LoVo (cell line): ENCODE measurements around the gene SRSF2.
A peak's percentile ranks its signal among the peaks of the same experiment; 100 is the strongest.
"Not testable (repeated sequence)": the region's sequence is repeated elsewhere in the genome, so short reads cannot be mapped to it uniquely, and the experiment has no call there.

Experiments
- DNase-seq: peaks from one replicate; pipeline ENCODE4 v3.0.0-alpha.2; 2016; ENCODE audit warnings: low spot score

Gene SRSF2

DNA sequence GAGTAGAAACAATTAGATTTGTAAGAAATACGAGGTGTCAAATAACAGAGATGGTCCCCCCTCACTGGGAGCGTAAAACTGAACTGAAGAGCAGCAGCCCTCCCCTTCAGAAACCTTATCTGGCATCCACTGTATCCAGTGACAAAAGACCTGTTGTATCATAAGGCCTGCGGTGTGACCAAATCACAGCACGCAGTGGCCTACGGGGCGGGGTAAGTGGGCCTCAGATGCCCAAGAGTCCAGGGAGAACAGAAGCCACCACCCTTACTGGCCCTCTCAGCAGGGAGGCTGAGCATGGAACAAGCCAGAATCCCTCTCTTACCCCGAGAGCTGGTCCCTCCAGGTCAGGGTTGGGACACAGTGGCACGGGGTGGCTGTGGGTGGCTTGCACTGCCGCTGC lies 16.2 kb downstream of the SRSF2 start:
- DNase-seq, result no peak

DNA sequence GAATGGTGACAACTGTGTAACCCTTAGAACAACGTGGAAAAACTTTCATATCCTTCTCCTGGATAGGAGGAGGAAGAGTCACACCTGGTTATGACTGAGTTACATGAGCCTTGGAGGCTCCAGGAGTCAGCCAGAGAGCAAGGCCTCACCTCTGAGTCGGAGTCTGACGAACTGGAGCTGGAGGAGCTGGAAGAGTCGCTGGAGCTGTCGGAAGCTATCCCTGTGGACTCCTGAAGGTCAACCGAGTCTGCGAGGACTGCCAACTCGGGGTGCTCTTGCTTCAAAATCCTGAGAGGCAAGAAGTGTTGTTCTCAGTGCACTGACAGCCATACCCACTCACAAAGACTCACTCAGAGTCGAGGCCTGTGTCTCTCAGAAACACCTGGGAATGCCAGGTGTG lies 16.9 kb downstream of the SRSF2 start:
- DNase-seq, result no peak

GRCh38 chr17:76718516-76718915 lies 18.6 kb downstream of the SRSF2 start:
- no peak for DNase-seq

DNA sequence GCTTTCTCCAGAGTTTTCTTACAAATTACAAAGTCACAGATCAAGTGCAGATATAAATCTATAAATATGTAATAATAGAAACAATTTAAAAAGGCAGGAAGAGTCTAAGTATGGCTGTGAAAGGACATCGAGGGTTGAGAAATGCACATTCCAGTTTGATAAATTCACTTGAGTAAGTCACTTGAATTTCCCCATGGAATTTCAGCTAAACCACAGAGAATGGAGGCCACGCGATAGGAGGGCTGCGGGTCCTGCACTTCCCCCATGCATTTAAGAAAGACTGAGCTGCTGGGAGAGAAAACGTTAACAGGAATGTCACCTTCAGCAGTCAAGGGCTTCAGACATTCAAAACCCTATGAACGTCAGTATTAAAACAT lies 20.3 kb downstream of the SRSF2 start:
- no peak for DNase-seq

DNA sequence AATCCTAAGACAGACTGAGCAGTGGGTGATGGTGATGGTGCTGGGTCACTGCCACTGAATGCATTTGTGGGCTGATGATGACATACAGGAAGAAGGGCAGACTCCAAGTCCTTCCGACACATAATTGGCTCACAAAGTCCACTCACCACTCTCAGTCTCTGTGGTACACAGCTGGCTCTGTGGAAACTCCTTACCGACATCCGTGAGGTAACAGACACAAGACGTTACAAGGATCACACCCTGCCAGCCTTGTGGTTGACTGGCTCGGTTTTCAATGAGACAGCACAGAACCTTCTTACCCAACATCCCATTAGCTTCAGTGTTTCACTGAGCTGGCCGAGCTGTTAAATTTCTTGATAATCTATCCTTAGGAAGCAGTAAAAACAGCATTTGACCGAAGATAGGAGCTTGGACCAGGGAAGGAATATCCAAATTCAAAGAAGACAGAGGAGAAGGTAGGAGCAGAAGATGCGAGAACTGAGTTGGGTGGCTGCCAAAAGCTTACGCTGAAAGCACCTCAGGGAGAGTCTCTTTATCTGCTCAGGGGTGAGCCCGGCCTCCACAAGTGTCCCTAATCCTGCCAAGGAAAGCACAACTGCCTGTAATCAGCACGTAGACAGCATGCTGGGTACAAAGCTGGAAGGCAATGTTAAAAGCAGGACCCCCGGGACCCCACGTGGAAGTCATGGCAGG lies 20.8 kb downstream of the SRSF2 start:
- DNase-seq, result no peak

DNA sequence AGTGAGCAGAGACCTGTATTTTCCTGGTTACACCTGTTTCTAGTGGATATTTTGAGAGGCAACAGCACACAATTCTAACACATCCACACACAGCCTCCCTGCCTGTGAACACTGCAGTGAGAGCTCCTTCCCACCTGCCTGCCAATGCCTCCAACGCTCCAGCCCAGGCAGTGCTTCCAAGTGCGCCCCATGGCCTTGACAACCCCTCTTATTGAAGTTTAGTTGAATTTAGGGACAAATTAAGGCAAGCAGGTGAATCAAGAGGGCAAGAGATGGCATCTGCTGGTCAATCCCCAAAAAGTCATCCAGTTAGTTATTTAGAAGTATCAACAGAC lies 21.7 kb downstream of the SRSF2 start:
- no peak for DNase-seq

- no peak for DNase-seq
Observed at GRCh38 chr17:76714822-76715495, 22.2 kb downstream of the SRSF2 start.

DNA sequence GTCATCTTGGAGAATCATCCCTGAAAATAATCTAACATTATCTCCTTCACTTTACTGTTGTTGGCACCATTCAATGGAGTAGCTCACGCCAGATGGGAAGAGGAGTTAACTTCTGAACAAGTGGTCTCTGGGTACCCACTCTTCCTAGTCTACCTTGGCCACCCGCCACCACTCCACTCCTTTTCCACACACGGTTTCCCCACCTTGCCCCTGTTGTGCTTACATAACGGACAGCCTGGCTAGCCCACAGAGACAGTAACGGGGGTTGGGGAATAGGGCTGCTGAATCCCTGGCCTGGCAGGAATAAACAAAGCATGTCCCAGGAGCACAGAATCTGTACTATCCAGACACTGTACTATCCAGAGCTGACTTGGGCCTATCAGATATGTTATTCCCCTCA lies 22.8 kb downstream of the SRSF2 start:
- DNase-seq, result no peak

GRCh38 chr17:76713765-76714164 lies 23.4 kb downstream of the SRSF2 start:
- no peak for DNase-seq

DNA sequence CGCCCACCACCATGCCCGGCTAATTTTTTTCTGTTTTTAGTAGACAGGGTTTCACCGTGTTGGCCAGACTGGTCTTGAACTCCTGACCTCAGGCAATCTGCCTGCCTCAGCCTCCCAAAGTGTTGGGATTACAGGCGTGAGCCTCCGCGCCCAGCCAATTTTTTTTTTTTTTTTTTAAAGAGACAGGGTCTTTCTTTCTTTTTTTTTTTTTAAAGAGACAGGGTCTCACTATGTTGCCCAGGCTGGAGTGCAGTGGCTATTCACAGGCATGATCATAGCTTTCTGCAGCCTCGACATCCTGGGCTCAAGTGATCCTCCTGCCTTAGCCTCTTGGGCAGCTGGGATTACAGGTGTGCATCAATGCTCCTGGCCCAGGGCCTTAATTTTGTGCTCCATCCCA lies 24.8 kb downstream of the SRSF2 start:
- DNase-seq, result not testable (repeated sequence)

DNA sequence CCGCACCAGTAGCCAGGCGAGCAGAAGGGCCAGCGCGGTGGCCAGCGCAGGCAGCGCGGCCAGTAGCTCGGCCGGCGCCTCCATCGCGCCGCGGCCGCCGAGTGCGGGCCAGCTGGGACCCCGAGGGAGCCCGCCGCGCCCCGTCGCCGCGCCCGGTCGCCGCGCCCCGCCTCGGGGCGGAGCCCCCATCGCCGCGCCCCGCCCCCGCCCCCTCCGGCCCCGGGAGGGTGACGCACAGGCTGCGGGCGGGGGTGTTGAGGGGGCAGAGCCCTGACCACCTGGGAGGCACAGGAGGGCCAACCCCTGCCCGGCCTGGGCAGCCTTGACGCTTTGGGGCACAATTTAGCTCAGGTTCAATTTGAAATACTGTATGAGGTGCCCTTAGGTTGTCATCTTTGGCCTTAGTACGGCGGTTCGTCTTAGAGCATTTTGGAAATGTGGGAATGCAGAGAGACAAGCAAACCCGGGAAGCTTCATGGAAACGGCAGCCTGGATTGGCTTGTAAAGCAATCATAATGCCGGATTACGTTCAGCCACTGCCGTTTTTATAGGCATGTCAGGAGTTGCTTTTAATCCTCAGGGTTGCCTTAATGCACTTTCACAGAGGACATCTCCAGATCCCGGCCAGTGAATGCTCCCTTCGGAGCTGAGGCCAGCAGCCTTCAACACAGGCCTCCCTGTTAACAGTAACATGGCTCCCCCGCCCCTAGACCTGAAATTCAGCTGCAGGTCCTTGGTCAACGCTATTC lies 26.1 kb downstream of the SRSF2 start, which contains the start of gene MXRA7:
MXRA7 (minus strand) TSS at position 103 of the 749 bp plus-strand sequence; CDS start at position 84, 19 bp downstream.
- DNase-seq, result peak; percentile 68

GRCh38 chr17:76709951-76710862 lies 26.9 kb downstream of the SRSF2 start:
- not testable (repeated sequence) for DNase-seq

DNA sequence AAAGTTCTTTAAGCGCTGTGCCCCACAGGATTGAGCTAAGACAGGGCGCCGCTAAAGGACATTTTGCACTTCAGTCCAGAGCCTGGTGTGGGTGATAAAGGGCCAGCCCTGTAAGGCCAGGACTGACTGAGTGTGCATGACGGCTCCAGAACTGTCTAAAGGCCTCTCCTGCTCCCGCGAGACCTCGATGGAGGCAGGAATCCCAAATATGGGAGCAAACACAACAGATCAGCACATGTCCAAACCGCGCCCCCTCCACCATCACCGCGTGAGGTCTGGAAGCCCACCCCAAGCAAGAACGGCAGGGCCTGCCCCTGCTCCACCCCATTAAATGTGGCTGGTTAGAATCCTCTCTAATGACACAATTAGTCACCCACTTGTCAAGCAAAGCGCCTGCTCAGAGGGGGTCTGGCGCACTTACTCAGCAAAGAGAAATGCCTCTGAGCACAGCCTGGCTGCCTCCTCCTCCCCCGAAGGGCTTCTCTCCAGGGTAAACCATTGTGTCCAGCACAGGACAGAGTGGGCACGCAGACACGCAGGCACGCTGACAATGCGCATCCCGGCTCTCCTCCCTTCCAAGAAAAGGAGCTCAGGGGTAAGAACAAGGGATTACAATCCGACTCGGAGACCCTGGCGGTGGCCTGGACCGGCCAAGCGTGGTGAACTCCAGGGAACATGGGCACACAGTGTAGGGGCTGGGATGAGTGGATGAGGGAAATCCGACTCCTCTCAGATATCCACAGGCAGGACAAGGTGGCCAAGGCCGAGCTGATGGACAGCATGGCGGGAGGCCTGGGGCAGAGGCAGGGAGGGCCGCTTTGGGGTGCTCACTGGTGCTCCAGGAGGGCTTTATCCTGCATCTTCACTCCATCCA lies 27.8 kb downstream of the SRSF2 start:
- DNase-seq, result no peak

GRCh38 chr17:76707985-76708807 lies 28.9 kb downstream of the SRSF2 start:
- DNase-seq, result no peak

- no peak for DNase-seq
Observed at GRCh38 chr17:76706817-76707216, 30.3 kb downstream of the SRSF2 start.

DNA sequence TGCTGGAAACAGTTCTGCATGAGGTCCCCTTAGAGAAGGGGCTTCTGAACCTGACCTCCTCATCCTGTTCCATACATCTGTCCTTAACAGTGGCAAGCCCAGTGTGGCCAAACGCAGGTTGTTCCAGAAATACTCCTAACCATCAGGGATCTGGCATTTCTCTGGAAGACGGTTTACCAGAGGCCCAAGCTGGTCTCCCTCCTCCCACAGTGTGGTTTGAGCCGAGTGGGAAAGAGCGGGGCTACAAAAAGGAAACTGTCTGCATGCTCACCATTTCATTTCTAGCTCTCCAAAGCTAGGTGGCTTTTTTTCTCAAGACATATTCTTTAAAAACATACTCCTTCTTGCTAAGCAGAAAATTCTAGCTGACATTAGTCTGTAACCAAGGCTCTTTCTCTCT lies 32.3 kb downstream of the SRSF2 start:
- no peak for DNase-seq

- DNase-seq, result no peak
Observed at GRCh38 chr17:76702941-76703637, 34.0 kb downstream of the SRSF2 start.

DNA sequence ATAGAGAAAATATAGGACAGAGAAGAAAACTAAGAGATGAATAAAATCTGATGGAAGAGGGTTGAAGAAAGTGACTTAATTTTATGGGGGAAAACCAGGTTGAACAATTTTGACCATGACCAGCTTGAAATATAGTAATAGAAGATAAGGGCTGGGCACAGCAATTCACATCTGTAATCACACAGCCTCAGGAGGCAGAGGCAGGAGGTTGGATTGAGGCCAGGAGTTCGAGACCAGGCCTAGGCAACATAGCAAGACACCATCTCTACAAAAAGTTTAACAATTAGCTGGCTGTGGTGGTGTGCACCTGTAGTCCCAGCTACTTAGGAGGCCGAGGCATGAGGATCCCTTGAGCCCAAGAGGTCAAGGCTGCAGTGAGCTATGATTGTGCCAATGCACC lies 35.1 kb downstream of the SRSF2 start:
- DNase-seq, result no peak

DNA sequence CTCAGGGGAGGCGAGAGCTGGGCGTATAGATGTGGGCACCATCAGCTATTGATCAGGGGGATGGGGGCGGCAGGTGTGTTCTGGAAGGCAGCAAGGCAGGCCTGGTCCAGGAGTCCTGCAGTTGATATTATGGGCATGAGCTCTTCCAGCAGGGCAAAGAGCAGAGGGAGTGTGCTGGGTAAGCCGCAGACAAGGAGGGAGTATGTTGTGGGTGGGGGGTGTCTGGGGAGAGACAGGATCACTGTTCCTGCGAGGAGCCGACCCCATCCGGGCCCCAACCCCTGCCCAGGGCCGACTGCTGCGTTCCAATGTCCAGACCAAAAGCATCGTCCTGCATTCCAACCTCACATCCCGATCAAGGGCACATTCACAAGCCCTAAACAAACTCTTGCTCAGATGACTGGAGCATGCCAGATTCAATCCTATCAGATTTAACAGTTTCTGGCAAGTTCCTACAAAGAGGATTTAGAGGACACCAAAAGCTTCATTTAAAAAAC lies 35.6 kb downstream of the SRSF2 start:
- no peak for DNase-seq
